Mucosa of stomach (tissue), 1 donor: Measurements from ENCODE around the gene NAA20.

Experiments
- H3K27me3 ChIP-seq: one replicate; pipeline ENCODE4 v1.7.0; 2013; ENCODE audit warnings: mild to moderate bottlenecking, low read length; ENCODE audit not compliant: control insufficient read depth, insufficient read depth
- H3K36me3 ChIP-seq: one replicate; pipeline ENCODE4 v1.7.0; 2013; ENCODE audit warnings: low read length; ENCODE audit not compliant: control insufficient read depth, insufficient read depth
- H3K4me1 ChIP-seq: one replicate; pipeline ENCODE4 v1.7.0; 2013; ENCODE audit warnings: mild to moderate bottlenecking, low read length; ENCODE audit not compliant: control insufficient read depth, insufficient read depth
- H3K4me3 ChIP-seq: one replicate; pipeline ENCODE4 v1.7.0; 2013; ENCODE audit warnings: low read length
- H3K9ac ChIP-seq: one replicate; pipeline ENCODE4 v1.7.0; 2013; ENCODE audit warnings: mild to moderate bottlenecking, low read length, moderate library complexity
- H3K9me3 ChIP-seq: one replicate; pipeline ENCODE4 v1.7.0; 2013; ENCODE audit warnings: mild to moderate bottlenecking, low read length, moderate library complexity; ENCODE audit not compliant: control insufficient read depth
- donor health status: Pancreatic carcinoma.

The NAA20 gene

GRCh38 chr20:19975901-19976300 lies 41.3 kb upstream of the NAA20 start:
- peak overlapping the region; percentile 80 for H3K9ac ChIP-seq
- H3K9me3 ChIP-seq: no peaks in the 10 kb centered on the region
- H3K36me3 ChIP-seq: no peaks in the 10 kb centered on the region
- peak overlapping the region; percentile 75 for H3K4me3 ChIP-seq
- no peaks in the 10 kb centered on the region for H3K27me3 ChIP-seq
- peaks cover 60% of the 10 kb centered on the region for H3K4me1 ChIP-seq

GRCh38 chr20:19976595-19977372 lies 40.4 kb upstream of the NAA20 start:
- H3K4me1 ChIP-seq: peaks cover 69% of the 10 kb centered on the region
- peak overlapping the region; percentile 80 for H3K9ac ChIP-seq
- H3K4me3 ChIP-seq: peak overlapping the region; percentile 75

GRCh38 chr20:19977373-19977770 lies 39.8 kb upstream of the NAA20 start:
- Histone ChIP-seq H3K9ac (peak overlapping the region; percentile 80), H3K4me1 (peaks cover 71% of the 10 kb centered on the region), H3K9me3 (no peaks in the 10 kb centered on the region), H3K36me3 (no peaks in the 10 kb centered on the region), H3K27me3 (no peaks in the 10 kb centered on the region), H3K4me3 (peak overlapping the region; percentile 52)

More at GRCh38 chr20:19976595-19977372, 40.4 kb upstream of the NAA20 start:
- H3K36me3 ChIP-seq: no peaks in the 10 kb centered on the region
- H3K27me3 ChIP-seq: no peaks in the 10 kb centered on the region
- H3K9me3 ChIP-seq: no peaks in the 10 kb centered on the region

- no peaks in the 10 kb centered on the region for H3K27me3 ChIP-seq
- no peaks in the 10 kb centered on the region for H3K9me3 ChIP-seq
- peaks cover 63% of the 10 kb centered on the region for H3K4me1 ChIP-seq
- no peak overlapping the region for H3K4me3 ChIP-seq
- no peak overlapping the region for H3K9ac ChIP-seq
- no peaks in the 10 kb centered on the region for H3K36me3 ChIP-seq
These were observed 38.5 kb upstream of the NAA20 start for GRCh38 chr20:19978511-19979210.

GRCh38 chr20:19981031-19981451 lies 36.1 kb upstream of the NAA20 start:
- H3K4me3 ChIP-seq: no peak overlapping the region
- no peak overlapping the region for H3K9ac ChIP-seq
- no peaks in the 10 kb centered on the region for H3K36me3 ChIP-seq
- H3K27me3 ChIP-seq: no peaks in the 10 kb centered on the region
- H3K9me3 ChIP-seq: no peaks in the 10 kb centered on the region
- H3K4me1 ChIP-seq: peaks cover 62% of the 10 kb centered on the region

GRCh38 chr20:19986419-19986818 lies 30.7 kb upstream of the NAA20 start:
- Histone ChIP-seq H3K36me3 (no peaks in the 10 kb centered on the region), H3K27me3 (no peaks in the 10 kb centered on the region), H3K4me3 (no peak overlapping the region), H3K9me3 (no peaks in the 10 kb centered on the region), H3K4me1 (peaks cover 24% of the 10 kb centered on the region), H3K9ac (no peak overlapping the region)

GRCh38 chr20:19987046-19987445 lies 30.1 kb upstream of the NAA20 start:
- Histone ChIP-seq H3K9me3 (no peaks in the 10 kb centered on the region), H3K27me3 (no peaks in the 10 kb centered on the region), H3K4me3 (no peak overlapping the region), H3K4me1 (peaks cover 25% of the 10 kb centered on the region), H3K9ac (no peak overlapping the region), H3K36me3 (no peaks in the 10 kb centered on the region)

- Histone ChIP-seq H3K27me3 (no peaks in the 10 kb centered on the region), H3K9ac (no peak overlapping the region), H3K4me1 (peaks cover 33% of the 10 kb centered on the region), H3K4me3 (no peak overlapping the region), H3K36me3 (no peaks in the 10 kb centered on the region), H3K9me3 (no peaks in the 10 kb centered on the region)
These were observed 26.3 kb upstream of the NAA20 start for GRCh38 chr20:19990850-19991249.

GRCh38 chr20:19991308-19991707 lies 25.9 kb upstream of the NAA20 start:
- Histone ChIP-seq H3K4me1 (peaks cover 28% of the 10 kb centered on the region), H3K9me3 (no peaks in the 10 kb centered on the region), H3K4me3 (no peak overlapping the region), H3K9ac (no peak overlapping the region), H3K36me3 (no peaks in the 10 kb centered on the region), H3K27me3 (no peaks in the 10 kb centered on the region)

- no peaks in the 10 kb centered on the region for H3K27me3 ChIP-seq
- no peaks in the 10 kb centered on the region for H3K36me3 ChIP-seq
- peaks cover 27% of the 10 kb centered on the region for H3K4me1 ChIP-seq
- no peak overlapping the region for H3K9ac ChIP-seq
- H3K4me3 ChIP-seq: no peak overlapping the region
- no peaks in the 10 kb centered on the region for H3K9me3 ChIP-seq
These were observed 25.3 kb upstream of the NAA20 start for GRCh38 chr20:19991854-19992253.

- H3K27me3 ChIP-seq: no peaks in the 10 kb centered on the region
- H3K9me3 ChIP-seq: no peaks in the 10 kb centered on the region
- H3K36me3 ChIP-seq: no peaks in the 10 kb centered on the region
- H3K4me1 ChIP-seq: peaks cover 27% of the 10 kb centered on the region
- H3K9ac ChIP-seq: no peak overlapping the region
- no peak overlapping the region for H3K4me3 ChIP-seq
These were observed 23.9 kb upstream of the NAA20 start for GRCh38 chr20:19992996-19993908.
